ENCODE data around the gene DGCR2. TPM values are rescaled to one million over a fixed set of nuclear protein-coding genes. Genes with fewer than 3 reads are reported as not detected.
"Not testable (repeated sequence)": the region's sequence is repeated elsewhere in the genome, so short reads cannot be mapped to it uniquely, and the experiment has no call there.

The DGCR2 gene
- total and polyA plus RNA-seq, 11 donors: 26.0 to 53.3 (median 41.2) TPM

DNA sequence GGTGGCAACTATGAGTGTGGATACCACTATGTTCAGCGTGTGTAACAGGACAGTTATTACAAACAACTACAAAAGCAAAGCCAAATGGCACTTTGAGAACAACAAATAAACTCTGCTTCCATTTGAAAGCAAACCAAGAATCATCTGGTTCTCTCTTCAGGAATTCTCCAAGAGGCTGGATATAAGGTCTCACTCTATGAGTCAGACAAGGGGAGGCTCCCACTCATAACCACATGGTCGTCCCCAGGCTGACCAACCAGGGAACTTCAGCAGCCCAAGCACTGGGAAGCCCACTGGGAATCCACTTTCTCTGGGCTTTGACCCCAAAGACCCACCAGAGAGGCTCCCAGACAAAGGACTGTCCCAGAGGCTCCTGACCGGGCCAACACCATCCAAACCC is 35.3 kb downstream of the DGCR2 start:
- peak overlapping the region in 1 of 12 donors; percentile 84 for H3K27ac ChIP-seq
- no peak overlapping the region for H3K4me3 ChIP-seq
- H3K36me3 ChIP-seq: peaks cover 0 to 25% (median 14%) of the 10 kb centered on the region in 9 donors
- 89 to 93% (median 91%) methylated on average over 3 of the region's 3 CpGs for whole genome bisulfite sequencing, 4 donors
- no peak for DNase-seq
- H3K27me3 ChIP-seq: no peaks in the 10 kb centered on the region
- intact Hi-C loops (cut with DNase I): no loop called here
- H3K9me3 ChIP-seq: no peaks in the 10 kb centered on the region
- no peak for ATAC-seq
- TF ChIP-seq POLR2A (IDR thresholded peaks at IDR 0.05): no peak
- no peak for TF ChIP-seq CTCF (IDR thresholded peaks at IDR 0.05)
- H3K4me1 ChIP-seq: peaks cover 0 to 24% (median 9%) of the 10 kb centered on the region in 12 donors

GRCh38 chr22:19086417-19086816 is 35.8 kb downstream of the DGCR2 start:
- 90 to 97% (median 94%) methylated on average over 6 of the region's 6 CpGs for WGBS, 4 donors
- peaks cover 0 to 26% (median 14%) of the 10 kb centered on the region in 9 donors for H3K36me3 ChIP-seq
- H3K27ac ChIP-seq: peak overlapping the region in 4 of 12 donors; percentile 13 to 84 (median 30)
- no peaks in the 10 kb centered on the region for H3K9me3 ChIP-seq
- no peak for DNase-seq
- H3K4me1 ChIP-seq: peaks cover 0 to 24% (median 9%) of the 10 kb centered on the region in 12 donors
- intact Hi-C loops (cut with DNase I): no loop called here
- H3K4me3 ChIP-seq: no peak overlapping the region
- peak in 1 of 4 donors; percentile 49 for ATAC-seq
- H3K27me3 ChIP-seq: no peaks in the 10 kb centered on the region
- TF ChIP-seq POLR2A (IDR thresholded peaks at IDR 0.05): no peak
- no peak for TF ChIP-seq CTCF (IDR thresholded peaks at IDR 0.05)

DNA sequence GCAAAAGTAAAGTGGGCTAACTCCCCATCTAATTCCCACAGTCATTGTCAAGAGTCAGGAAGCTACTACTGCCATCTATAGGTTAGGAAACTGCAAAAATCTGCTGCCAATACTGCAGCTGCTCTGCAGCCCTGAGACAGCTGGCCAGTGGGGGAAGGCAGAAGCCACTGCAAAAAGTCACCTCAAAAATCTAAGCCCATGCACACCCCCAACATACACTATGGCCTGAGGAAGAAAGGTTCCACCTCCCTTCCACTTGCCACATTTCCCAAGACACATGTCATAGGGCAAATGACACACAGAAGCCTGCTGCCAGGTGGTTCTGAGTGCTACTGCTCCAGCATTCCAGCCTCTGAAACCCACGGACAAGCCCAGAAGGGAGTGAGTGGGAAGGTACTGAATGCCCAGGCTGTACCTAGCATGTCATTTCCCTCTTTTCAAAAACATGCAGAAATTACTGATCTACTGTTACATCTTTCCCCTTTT is 36.9 kb downstream of the DGCR2 start:
- Histone ChIP-seq H3K4me1 (peaks cover 0 to 24% (median 11%) of the 10 kb centered on the region in 12 donors), H3K9me3 (no peaks in the 10 kb centered on the region), H3K36me3 (peaks cover 0 to 37% (median 20%) of the 10 kb centered on the region in 9 donors), H3K27ac (peak overlapping the region in 4 of 12 donors; percentile 2 to 84 (median 28)), H3K27me3 (no peaks in the 10 kb centered on the region), H3K4me3 (peak overlapping the region in 1 of 12 donors; percentile 7)
- TF ChIP-seq CTCF (IDR thresholded peaks at IDR 0.05) (peak in 6 of 12 donors; percentile 16 to 35 (median 24)), POLR2A (IDR thresholded peaks at IDR 0.05) (no peak)
- WGBS, 4 donors: 11 to 33% (median 18%) methylated on average over 1 of the region's 1 CpG
- peak; percentile 16 to 48 (median 34) for ATAC-seq
- intact Hi-C loops (cut with DNase I): no loop called here
- DNase-seq: no peak

GRCh38 chr22:19084586-19084985 is 37.6 kb downstream of the DGCR2 start:
- ATAC-seq; H3K4me3 ChIP-seq; H3K27me3 ChIP-seq; DNase-seq; H3K9me3 ChIP-seq; intact Hi-C loops (cut with DNase I): not testable (repeated sequence)
- Histone ChIP-seq H3K27ac (peak overlapping the region in 1 of 12 donors; percentile 84), H3K36me3 (peaks cover 0 to 43% (median 22%) of the 10 kb centered on the region in 9 donors), H3K4me1 (peaks cover 0 to 24% (median 11%) of the 10 kb centered on the region in 12 donors)
- WGBS, 4 donors: 92 to 97% (median 95%) methylated on average over 7 to 24 of the region's 32 CpGs

GRCh38 chr22:19084126-19084525 is 38.1 kb downstream of the DGCR2 start:
- ATAC-seq; H3K4me3 ChIP-seq; H3K9me3 ChIP-seq; H3K27ac ChIP-seq; H3K27me3 ChIP-seq; intact Hi-C loops (cut with DNase I): not testable (repeated sequence)
- WGBS, 4 donors: 88 to 98% (median 96%) methylated on average over 12 to 30 of the region's 30 CpGs
- peak in 1 of 5 donors; percentile 44 for DNase-seq
- Histone ChIP-seq H3K36me3 (peaks cover 0 to 41% (median 21%) of the 10 kb centered on the region in 9 donors), H3K4me1 (peaks cover 0 to 24% (median 11%) of the 10 kb centered on the region in 12 donors)

Data from heart left ventricle (tissue), 16 donors.